ENCODE results near the gene AAMDC.
"Not testable (repeated sequence)": the region's sequence is repeated elsewhere in the genome, so short reads cannot be mapped to it uniquely, and the experiment has no call there.

- not testable (repeated sequence) for TF ChIP-seq CTCF (IDR thresholded peaks at IDR 0.05); ZFX (IDR thresholded peaks at IDR 0.05; ENCODE audit: borderline replicate concordance)
These were observed 70.3 kb downstream of the AAMDC start for GRCh38 chr11:77891256-77891655.

All from 22Rv1 (cell line).